Measurements from ENCODE around the gene DGKD. TPM values are rescaled to one million over a fixed set of nuclear protein-coding genes. Genes with fewer than 3 reads are reported as not detected.

DGKD gene
- total and polyA plus RNA-seq, 9 of the 15 experiments (the other 6 are each of a cell fraction or from before 2014, with no cell fraction given), result 0.52 to 29.5 (median 10.6) TPM

DNA sequence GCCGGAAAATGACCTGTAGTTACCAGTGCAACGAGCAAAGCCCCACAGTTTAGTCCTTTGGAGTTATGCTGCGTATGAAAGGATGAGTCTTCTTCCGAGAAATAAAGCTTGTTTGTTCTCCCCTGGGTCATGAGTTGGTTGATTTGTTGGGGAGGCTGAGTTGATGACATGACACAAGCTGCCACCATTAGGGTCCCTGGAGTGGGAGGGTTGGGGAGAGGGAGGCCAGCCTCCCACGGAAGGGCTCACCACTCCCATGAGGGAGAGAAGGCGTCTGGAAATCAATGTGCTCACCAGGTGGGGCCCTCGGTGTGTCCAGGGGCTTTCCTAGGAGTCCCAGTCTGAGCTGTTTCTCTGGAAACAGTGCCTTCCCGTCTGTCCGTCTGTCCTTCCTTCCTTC, 7.4 kb upstream of the DGKD start:
- Histone ChIP-seq H3K9ac (ENCODE audit: insufficient read depth in 1 of 2, low read depth in 2 of 2, low read length in 2 of 2) (no peak overlapping the region), H3K36me3 (ENCODE audit: control insufficient read depth, insufficient read depth, low read length) (no peaks in the 10 kb centered on the region), H4K20me1 (replicated peaks; ENCODE audit: control insufficient read depth, insufficient read depth, low read length) (no peaks in the 10 kb centered on the region), H3K27ac (ENCODE audit: extremely low read depth, low read depth, low read length) (no peak overlapping the region), H3K27me3 (ENCODE audit: control insufficient read depth in 2 of 2, insufficient read depth in 2 of 2, low read length in 2 of 2) (no peaks in the 10 kb centered on the region), H3K4me2 (ENCODE audit: insufficient read depth, low read length) (no peak overlapping the region), H3K4me1 (replicated peaks in 1 of 2; ENCODE audit: control insufficient read depth in 2 of 2, insufficient read depth in 2 of 2, low read length in 2 of 2) (peaks cover 7 to 18% of the 10 kb centered on the region in 2 experiments; a peak in 4 of 5 replicates), H3K9me3 (replicated peaks; ENCODE audit: control insufficient read depth, insufficient read depth, low read depth, low read length) (no peaks in the 10 kb centered on the region), H3K79me2 (ENCODE audit: control insufficient read depth, insufficient read depth, low read length) (no peaks in the 10 kb centered on the region), H3K9me1 (ENCODE audit: control insufficient read depth, insufficient read depth, low read length) (no peaks in the 10 kb centered on the region), H3K4me3 (no peak overlapping the region), H2AFZ (ENCODE audit: low read depth, low read length) (peak overlapping the region; percentile 68)
- no peak for DNase-seq (ENCODE audit: extremely low read depth in 1 of 4, low spot score in 3 of 4)
- intact Hi-C loops (cut with micrococcal nuclease), result no loop called here
- 18% methylated on average over 7 of the region's 9 CpGs for WGBS (ENCODE audit: insufficient coverage, low coverage, missing lambda C conversion rate)
- in situ Hi-C loops (cut with MboI), result no loop called here
- ATAC-seq, result no peak
- CTCF ChIA-PET (ENCODE audit: low intra/inter-chr PET ratio), result no interaction called here
- no peak for FAIRE-seq
- BruUV-seq (replicated peaks), result no TSS peak
- POLR2A ChIA-PET, result interaction anchor here (0.8 kb wide), 1 partner anchor 9 kb away, joined by 3 read pairs; no protein-coding TSS in a partner anchor
- TF ChIP-seq NFXL1 (CRISPR knock-in tag; IDR thresholded peaks at IDR 0.05), result no peak
- no peak for TF ChIP-seq ZNF324 (CRISPR knock-in tag; IDR thresholded peaks at IDR 0.05)
- TF ChIP-seq, protein P1, sequence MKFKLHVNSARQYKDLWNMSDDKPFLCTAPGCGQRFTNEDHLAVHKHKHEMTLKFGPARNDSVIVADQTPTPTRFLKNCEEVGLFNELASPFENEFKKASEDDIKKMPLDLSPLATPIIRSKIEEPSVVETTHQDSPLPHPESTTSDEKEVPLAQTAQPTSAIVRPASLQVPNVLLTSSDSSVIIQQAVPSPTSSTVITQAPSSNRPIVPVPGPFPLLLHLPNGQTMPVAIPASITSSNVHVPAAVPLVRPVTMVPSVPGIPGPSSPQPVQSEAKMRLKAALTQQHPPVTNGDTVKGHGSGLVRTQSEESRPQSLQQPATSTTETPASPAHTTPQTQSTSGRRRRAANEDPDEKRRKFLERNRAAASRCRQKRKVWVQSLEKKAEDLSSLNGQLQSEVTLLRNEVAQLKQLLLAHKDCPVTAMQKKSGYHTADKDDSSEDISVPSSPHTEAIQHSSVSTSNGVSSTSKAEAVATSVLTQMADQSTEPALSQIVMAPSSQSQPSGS (CRISPR knock-in tag; IDR thresholded peaks at IDR 0.05), result no peak
- TF ChIP-seq NFIX (CRISPR knock-in tag; IDR thresholded peaks at IDR 0.05; ENCODE audit: low read depth), result no peak
- no peak for TF ChIP-seq HNRNPL (IDR thresholded peaks at IDR 0.05; ENCODE audit: low read depth, low read length)
- no peak for TF ChIP-seq MCM5 (IDR thresholded peaks at IDR 0.05; ENCODE audit: low read depth)
- TF ChIP-seq NCOA1 (IDR thresholded peaks at IDR 0.05; ENCODE audit: low read depth), result no peak
- no peak for TF ChIP-seq ZNF263 (CRISPR knock-in tag; IDR thresholded peaks at IDR 0.05; ENCODE audit: borderline replicate concordance)
- TF ChIP-seq, protein P2, sequence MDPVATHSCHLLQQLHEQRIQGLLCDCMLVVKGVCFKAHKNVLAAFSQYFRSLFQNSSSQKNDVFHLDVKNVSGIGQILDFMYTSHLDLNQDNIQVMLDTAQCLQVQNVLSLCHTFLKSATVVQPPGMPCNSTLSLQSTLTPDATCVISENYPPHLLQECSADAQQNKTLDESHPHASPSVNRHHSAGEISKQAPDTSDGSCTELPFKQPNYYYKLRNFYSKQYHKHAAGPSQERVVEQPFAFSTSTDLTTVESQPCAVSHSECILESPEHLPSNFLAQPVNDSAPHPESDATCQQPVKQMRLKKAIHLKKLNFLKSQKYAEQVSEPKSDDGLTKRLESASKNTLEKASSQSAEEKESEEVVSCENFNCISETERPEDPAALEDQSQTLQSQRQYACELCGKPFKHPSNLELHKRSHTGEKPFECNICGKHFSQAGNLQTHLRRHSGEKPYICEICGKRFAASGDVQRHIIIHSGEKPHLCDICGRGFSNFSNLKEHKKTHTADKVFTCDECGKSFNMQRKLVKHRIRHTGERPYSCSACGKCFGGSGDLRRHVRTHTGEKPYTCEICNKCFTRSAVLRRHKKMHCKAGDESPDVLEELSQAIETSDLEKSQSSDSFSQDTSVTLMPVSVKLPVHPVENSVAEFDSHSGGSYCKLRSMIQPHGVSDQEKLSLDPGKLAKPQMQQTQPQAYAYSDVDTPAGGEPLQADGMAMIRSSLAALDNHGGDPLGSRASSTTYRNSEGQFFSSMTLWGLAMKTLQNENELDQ (CRISPR knock-in tag; IDR thresholded peaks at IDR 0.05; ENCODE audit: borderline replicate concordance), result no peak
- no peak for TF ChIP-seq HDAC1 (IDR thresholded peaks at IDR 0.05)
- no peak for TF ChIP-seq ZBTB8A (IDR thresholded peaks at IDR 0.05; ENCODE audit: partially characterized antibody)
- no peak for TF ChIP-seq ELF1 (tag; IDR thresholded peaks at IDR 0.05)
- TF ChIP-seq JUN (IDR thresholded peaks at IDR 0.05; ENCODE audit: borderline replicate concordance, low read depth, low read length), result no peak
- TF ChIP-seq JUN (CRISPR knock-in tag; IDR thresholded peaks at IDR 0.05; ENCODE audit: borderline replicate concordance), result no peak
- TF ChIP-seq, protein P3, sequence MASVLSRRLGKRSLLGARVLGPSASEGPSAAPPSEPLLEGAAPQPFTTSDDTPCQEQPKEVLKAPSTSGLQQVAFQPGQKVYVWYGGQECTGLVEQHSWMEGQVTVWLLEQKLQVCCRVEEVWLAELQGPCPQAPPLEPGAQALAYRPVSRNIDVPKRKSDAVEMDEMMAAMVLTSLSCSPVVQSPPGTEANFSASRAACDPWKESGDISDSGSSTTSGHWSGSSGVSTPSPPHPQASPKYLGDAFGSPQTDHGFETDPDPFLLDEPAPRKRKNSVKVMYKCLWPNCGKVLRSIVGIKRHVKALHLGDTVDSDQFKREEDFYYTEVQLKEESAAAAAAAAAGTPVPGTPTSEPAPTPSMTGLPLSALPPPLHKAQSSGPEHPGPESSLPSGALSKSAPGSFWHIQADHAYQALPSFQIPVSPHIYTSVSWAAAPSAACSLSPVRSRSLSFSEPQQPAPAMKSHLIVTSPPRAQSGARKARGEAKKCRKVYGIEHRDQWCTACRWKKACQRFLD (CRISPR knock-in tag; IDR thresholded peaks at IDR 0.05), result no peak
- no peak for TF ChIP-seq MTA1 (IDR thresholded peaks at IDR 0.05; ENCODE audit: borderline replicate concordance)
- TF ChIP-seq, protein P4, sequence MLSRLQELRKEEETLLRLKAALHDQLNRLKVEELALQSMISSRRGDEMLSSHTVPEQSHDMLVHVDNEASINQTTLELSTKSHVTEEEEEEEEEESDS (CRISPR knock-in tag; IDR thresholded peaks at IDR 0.05), result no peak
